Peyer's patch (tissue), 4 donors: ENCODE data around the gene PDCD5. TPM values are rescaled to one million over a fixed set of nuclear protein-coding genes. Genes with fewer than 3 reads are reported as not detected.
A peak's percentile ranks its signal among the peaks of the same experiment; 100 is the strongest.

ENCODE experiments used
- DNase-seq, 3 donors: peaks; one replicate each; pipeline ENCODE4 v3.0.0-alpha.2; 2017 to 2019
- H3K27ac ChIP-seq, 4 donors: fragments of 200-600 bp; sonication (generic); one replicate each; pipeline ENCODE4 v1.5.1; 2016 to 2019
- H3K27me3 ChIP-seq, 2 donors: fragments of 200-600 bp; sonication (generic); one replicate each; pipeline ENCODE4 v1.5.1; 2019
- H3K36me3 ChIP-seq, 3 donors: fragments of 200-600 bp; sonication (generic); one replicate each; pipeline ENCODE4 v1.5.1; 2016 to 2019
- H3K4me1 ChIP-seq, 4 donors: fragments of 200-600 bp; sonication (generic); one replicate each; pipeline ENCODE4 v1.5.1; 2016 to 2019
- H3K4me3 ChIP-seq, 4 donors: fragments of 200-600 bp; sonication (generic); 1 replicate in 3 of 4; 2 replicates in 1 of 4; pipeline ENCODE4 v1.5.1; 2016 to 2019; ENCODE audit warnings: mild to moderate bottlenecking in 1 of 4
- H3K9me3 ChIP-seq, 4 donors: fragments of 200-600 bp; sonication (generic); one replicate each; pipeline ENCODE4 v1.5.1; 2016 to 2019; ENCODE audit warnings: mild to moderate bottlenecking in 1 of 4
- CTCF ChIP-seq, 6 experiments: fragments of 450-650 bp in 4 of 6; fragments of 200-600 bp in 2 of 6; sonication (generic) in 1 of 6; IDR thresholded peaks; one replicate each; pipeline ENCODE4 v1.5.1; 2017 to 2019; ENCODE audit warnings: antibody characterized with exemption in 6 of 6, mild to moderate bottlenecking in 3 of 6, moderate library complexity in 1 of 6
- POLR2A ChIP-seq, 2 donors: fragments of 450-650 bp; IDR thresholded peaks; one replicate each; pipeline ENCODE4 v1.5.1; 2017; ENCODE audit warnings: antibody characterized with exemption in 2 of 2, mild to moderate bottlenecking in 2 of 2, moderate library complexity in 2 of 2
- total RNA-seq, 4 donors: library from RNA; depleted of rRNA; stranded (reverse); fragments of >200 nt; gene quantifications; one replicate each; pipeline ENCODE4 v1.1.0, GENCODE V29; 2016

The PDCD5 gene
- total RNA-seq, 4 donors from 2014 or later = 32.5 to 80.0 (median 43.3) TPM

GRCh38 chr19:32595491-32595890 lies 14.5 kb downstream of the PDCD5 start:
- Histone ChIP-seq H3K36me3 (peaks cover 0 to 77% (median 0%) of the 10 kb centered on the region in 3 donors), H3K27me3 (no peaks in the 10 kb centered on the region), H3K9me3 (no peaks in the 10 kb centered on the region), H3K4me3 (no peak overlapping the region), H3K27ac (no peak overlapping the region), H3K4me1 (no peaks in the 10 kb centered on the region)
- no peak for DNase-seq
- TF ChIP-seq CTCF (IDR thresholded peaks at IDR 0.05) = no peak
- TF ChIP-seq POLR2A (IDR thresholded peaks at IDR 0.05) = no peak

GRCh38 chr19:32598022-32598421 lies 17.0 kb downstream of the PDCD5 start:
- Histone ChIP-seq H3K9me3 (no peaks in the 10 kb centered on the region), H3K27ac (no peak overlapping the region), H3K27me3 (no peaks in the 10 kb centered on the region), H3K36me3 (peaks cover 0 to 94% (median 0%) of the 10 kb centered on the region in 3 donors), H3K4me3 (no peak overlapping the region), H3K4me1 (no peaks in the 10 kb centered on the region)
- DNase-seq = no peak
- TF ChIP-seq POLR2A (IDR thresholded peaks at IDR 0.05) = no peak
- no peak for TF ChIP-seq CTCF (IDR thresholded peaks at IDR 0.05)

- DNase-seq = no peak
- H3K27ac ChIP-seq = no peak overlapping the region
- TF ChIP-seq POLR2A (IDR thresholded peaks at IDR 0.05) (no peak), CTCF (IDR thresholded peaks at IDR 0.05) (no peak)
- H3K36me3 ChIP-seq = peaks cover 0 to 95% (median 0%) of the 10 kb centered on the region in 3 donors
- no peaks in the 10 kb centered on the region for H3K27me3 ChIP-seq
- no peak overlapping the region for H3K4me3 ChIP-seq
- H3K4me1 ChIP-seq = no peaks in the 10 kb centered on the region
- no peaks in the 10 kb centered on the region for H3K9me3 ChIP-seq
Observed at GRCh38 chr19:32599258-32599657, 18.3 kb downstream of the PDCD5 start.

GRCh38 chr19:32599736-32600157 lies 18.8 kb downstream of the PDCD5 start:
- no peaks in the 10 kb centered on the region for H3K27me3 ChIP-seq
- peaks cover 0 to 95% (median 0%) of the 10 kb centered on the region in 3 donors for H3K36me3 ChIP-seq
- no peak overlapping the region for H3K4me3 ChIP-seq
- no peaks in the 10 kb centered on the region for H3K9me3 ChIP-seq
- peak in 1 of 3 donors; percentile 58 for DNase-seq
- TF ChIP-seq POLR2A (IDR thresholded peaks at IDR 0.05) (no peak), CTCF (IDR thresholded peaks at IDR 0.05) (peak; percentile 77 to 88 (median 85))
- no peak overlapping the region for H3K27ac ChIP-seq
- H3K4me1 ChIP-seq = no peaks in the 10 kb centered on the region

- Histone ChIP-seq H3K4me3 (no peak overlapping the region), H3K4me1 (no peaks in the 10 kb centered on the region), H3K27ac (no peak overlapping the region), H3K36me3 (peaks cover 0 to 81% (median 0%) of the 10 kb centered on the region in 3 donors), H3K27me3 (no peaks in the 10 kb centered on the region), H3K9me3 (no peaks in the 10 kb centered on the region)
- DNase-seq = no peak
- TF ChIP-seq POLR2A (IDR thresholded peaks at IDR 0.05) (no peak), CTCF (IDR thresholded peaks at IDR 0.05) (no peak)
Observed at GRCh38 chr19:32603961-32604360, 23.0 kb downstream of the PDCD5 start.

GRCh38 chr19:32605544-32605943 lies 24.6 kb downstream of the PDCD5 start:
- no peak overlapping the region for H3K4me3 ChIP-seq
- TF ChIP-seq POLR2A (IDR thresholded peaks at IDR 0.05) = no peak
- TF ChIP-seq CTCF (IDR thresholded peaks at IDR 0.05) = no peak
- no peak for DNase-seq
- H3K4me1 ChIP-seq = no peaks in the 10 kb centered on the region
- no peak overlapping the region for H3K27ac ChIP-seq
- H3K9me3 ChIP-seq = no peaks in the 10 kb centered on the region
- peaks cover 0 to 76% (median 0%) of the 10 kb centered on the region in 3 donors for H3K36me3 ChIP-seq
- no peaks in the 10 kb centered on the region for H3K27me3 ChIP-seq
